Tibial artery (tissue), 4 donors: Measurements from ENCODE around the gene AP2A2.

ENCODE experiments used
- DNase-seq, 2 donors: peaks; one replicate each; pipeline ENCODE4 v3.0.0-alpha.2; 2019
- H3K27ac ChIP-seq, 2 donors: fragments of 200-600 bp; sonication (generic) in 1 of 2; 1 replicate in 1 of 2; 2 replicates in 1 of 2; pipeline ENCODE4 v1.5.1; 2018 to 2019; ENCODE audit warnings: mild to moderate bottlenecking in 1 of 2
- H3K27me3 ChIP-seq, 2 donors: fragments of 200-600 bp; sonication (generic) in 1 of 2; one replicate each; pipeline versions ENCODE4 v1.5.1 to v1.6.0; 2016 to 2019
- H3K36me3 ChIP-seq, 3 donors: fragments of 200-600 bp; sonication (generic) in 2 of 3; one replicate each; pipeline ENCODE4 v1.5.1; 2016 to 2019; ENCODE audit warnings: mild to moderate bottlenecking in 2 of 3
- H3K4me1 ChIP-seq, 4 donors: fragments of 200-600 bp; sonication (generic) in 2 of 4; 1 replicate in 3 of 4; 2 replicates in 1 of 4; pipeline ENCODE4 v1.5.1; 2016 to 2019
- H3K4me3 ChIP-seq, 2 donors: fragments of 200-600 bp; sonication (generic) in 1 of 2; 1 replicate in 1 of 2; 2 replicates in 1 of 2; pipeline ENCODE4 v1.5.1; 2018 to 2019; ENCODE audit warnings: mild to moderate bottlenecking in 2 of 2
- H3K9me3 ChIP-seq, 3 donors: fragments of 200-600 bp; sonication (generic) in 1 of 3; one replicate each; pipeline ENCODE4 v1.5.1; 2016 to 2019
- intact Hi-C: fragments of 100-400 bp; cut with DNase I; formaldehyde crosslinking; loops from one replicate; pipeline ENCODE4 v1.15.0; 2023; ENCODE audit warnings: low total_unique reads
- TF ChIP-seq, protein P1 (sequence below), 2 experiments: fragments of 200-600 bp in 1 of 2; fragments of 450-650 bp in 1 of 2; IDR thresholded peaks; one replicate each; pipeline ENCODE4 v1.5.1; 2017 to 2019; ENCODE audit warnings: antibody characterized with exemption in 2 of 2, mild to moderate bottlenecking in 1 of 2, moderate library complexity in 1 of 2

Gene AP2A2

GRCh38 chr11:1041471-1041870 is 115.8 kb downstream of the AP2A2 start:
- Histone ChIP-seq H3K27ac (no peak overlapping the region), H3K4me3 (no peak overlapping the region), H3K9me3 (no peaks in the 10 kb centered on the region), H3K27me3 (peaks cover 0 to 68% of the 10 kb centered on the region in 2 donors), H3K36me3 (no peaks in the 10 kb centered on the region), H3K4me1 (peaks cover 0 to 9% (median 0%) of the 10 kb centered on the region in 4 donors)
- DNase-seq = no peak
- TF ChIP-seq, protein P1, sequence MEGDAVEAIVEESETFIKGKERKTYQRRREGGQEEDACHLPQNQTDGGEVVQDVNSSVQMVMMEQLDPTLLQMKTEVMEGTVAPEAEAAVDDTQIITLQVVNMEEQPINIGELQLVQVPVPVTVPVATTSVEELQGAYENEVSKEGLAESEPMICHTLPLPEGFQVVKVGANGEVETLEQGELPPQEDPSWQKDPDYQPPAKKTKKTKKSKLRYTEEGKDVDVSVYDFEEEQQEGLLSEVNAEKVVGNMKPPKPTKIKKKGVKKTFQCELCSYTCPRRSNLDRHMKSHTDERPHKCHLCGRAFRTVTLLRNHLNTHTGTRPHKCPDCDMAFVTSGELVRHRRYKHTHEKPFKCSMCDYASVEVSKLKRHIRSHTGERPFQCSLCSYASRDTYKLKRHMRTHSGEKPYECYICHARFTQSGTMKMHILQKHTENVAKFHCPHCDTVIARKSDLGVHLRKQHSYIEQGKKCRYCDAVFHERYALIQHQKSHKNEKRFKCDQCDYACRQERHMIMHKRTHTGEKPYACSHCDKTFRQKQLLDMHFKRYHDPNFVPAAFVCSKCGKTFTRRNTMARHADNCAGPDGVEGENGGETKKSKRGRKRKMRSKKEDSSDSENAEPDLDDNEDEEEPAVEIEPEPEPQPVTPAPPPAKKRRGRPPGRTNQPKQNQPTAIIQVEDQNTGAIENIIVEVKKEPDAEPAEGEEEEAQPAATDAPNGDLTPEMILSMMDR (IDR thresholded peaks at IDR 0.05) = no peak
- intact Hi-C loops = no loop called here

- Histone ChIP-seq H3K4me1 (peaks cover 0 to 9% (median 0%) of the 10 kb centered on the region in 4 donors), H3K27ac (no peak overlapping the region)
These were observed 116.4 kb downstream of the AP2A2 start for GRCh38 chr11:1041936-1042608.

GRCh38 chr11:1042626-1043562 is 117.2 kb downstream of the AP2A2 start:
- H3K9me3 ChIP-seq = no peaks in the 10 kb centered on the region
- H3K4me1 ChIP-seq = peaks cover 0 to 9% (median 0%) of the 10 kb centered on the region in 4 donors
- H3K27ac ChIP-seq = no peak overlapping the region
- no peaks in the 10 kb centered on the region for H3K36me3 ChIP-seq
- TF ChIP-seq, protein P1 (IDR thresholded peaks at IDR 0.05) = no peak
- intact Hi-C loops = no loop called here
- H3K4me3 ChIP-seq = no peak overlapping the region
- H3K27me3 ChIP-seq = peaks cover 0 to 61% of the 10 kb centered on the region in 2 donors
- peak in 1 of 2 donors; percentile 61 for DNase-seq

More at GRCh38 chr11:1041936-1042608, 116.4 kb downstream of the AP2A2 start:
- Histone ChIP-seq H3K4me3 (no peak overlapping the region), H3K36me3 (no peaks in the 10 kb centered on the region), H3K9me3 (no peaks in the 10 kb centered on the region), H3K27me3 (peaks cover 0 to 62% of the 10 kb centered on the region in 2 donors)
- DNase-seq = peak in 1 of 2 donors; percentile 51
- TF ChIP-seq, protein P1 (IDR thresholded peaks at IDR 0.05) = no peak
- intact Hi-C loops = no loop called here

GRCh38 chr11:1043563-1044096 is 118.0 kb downstream of the AP2A2 start:
- Histone ChIP-seq H3K27me3 (peaks cover 0 to 59% of the 10 kb centered on the region in 2 donors), H3K27ac (no peak overlapping the region), H3K9me3 (no peaks in the 10 kb centered on the region), H3K36me3 (no peaks in the 10 kb centered on the region), H3K4me1 (peaks cover 0 to 9% (median 0%) of the 10 kb centered on the region in 4 donors), H3K4me3 (no peak overlapping the region)
- TF ChIP-seq, protein P1 (IDR thresholded peaks at IDR 0.05) = no peak
- intact Hi-C loops = no loop called here
- peak in 1 of 2 donors; percentile 59 for DNase-seq

GRCh38 chr11:1044160-1044559 is 118.5 kb downstream of the AP2A2 start:
- TF ChIP-seq, protein P1 (IDR thresholded peaks at IDR 0.05) = no peak
- no peaks in the 10 kb centered on the region for H3K36me3 ChIP-seq
- no peak overlapping the region for H3K4me3 ChIP-seq
- peaks cover 0 to 63% of the 10 kb centered on the region in 2 donors for H3K27me3 ChIP-seq
- H3K4me1 ChIP-seq = peaks cover 0 to 9% (median 0%) of the 10 kb centered on the region in 4 donors
- intact Hi-C loops = no loop called here
- DNase-seq = no peak
- H3K9me3 ChIP-seq = no peaks in the 10 kb centered on the region
- H3K27ac ChIP-seq = no peak overlapping the region
